IMR-90 (cell line): Measurements from ENCODE around the gene ANKMY2. TPM values are rescaled to one million over a fixed set of nuclear protein-coding genes. Genes with fewer than 3 reads are reported as not detected.

Source experiments
- ATAC-seq: fragments of 200-7000 bp; cut with Tn5 transposase; 2 replicates; pipeline ENCODE4 v1.9.1; 2020; ENCODE audit warnings: low read depth, mild to moderate bottlenecking, moderate library complexity
- BruUV-seq: library from RNA; stranded (reverse); fragments of 400-500 nt; replicated peaks from 2 replicates; lab custom pipeline; 2021; lab: Mats Ljungman, UMichigan
- CTCF ChIA-PET: fragments of 300-600 bp; formaldehyde crosslinking; extraction: SDS; loops from one replicate; lab custom pipeline; 2021; ENCODE audit warnings: antibody characterized with exemption; lab: Yijun Ruan, JAX
- POLR2A ChIA-PET: fragments of 300-600 bp; sonication (Branson Sonifier 250); formaldehyde crosslinking; loops from one replicate; lab custom pipeline; 2022; ENCODE audit warnings: antibody characterized with exemption; ENCODE audit not compliant: unreplicated experiment; lab: Charles Lee
- DNase-seq: peaks from one replicate; pipeline ENCODE4 v3.0.0; 2013
- H2AFZ ChIP-seq: replicated peaks from 2 replicates; pipeline ENCODE3; 2013; ENCODE audit warnings: low read length, mild to moderate bottlenecking; ENCODE audit not compliant: poor library complexity
- H2AK5ac ChIP-seq: 2 replicates; pipeline ENCODE4 v1.6.1; 2013; ENCODE audit warnings: low read depth, low read length, inconsistent platforms
- H2AK9ac ChIP-seq: replicated peaks from 2 replicates; pipeline ENCODE3; 2013; ENCODE audit warnings: mild to moderate bottlenecking, low read depth, low read length, moderate library complexity; ENCODE audit not compliant: poor library complexity
- H2BK120ac ChIP-seq: 2 replicates; pipeline ENCODE4 v1.6.1; 2013; ENCODE audit warnings: low read depth, low read length, inconsistent platforms
- H2BK15ac ChIP-seq: 3 replicates; pipeline ENCODE4 v1.6.1; 2013; ENCODE audit warnings: low read depth, low read length, inconsistent platforms
- H2BK20ac ChIP-seq: 2 replicates; pipeline ENCODE4 v1.6.1; 2013; ENCODE audit warnings: low read depth, mild to moderate bottlenecking, inconsistent platforms, low read length, moderate library complexity
- H2BK5ac ChIP-seq: 2 replicates; pipeline ENCODE4 v1.6.1; 2013; ENCODE audit warnings: mild to moderate bottlenecking, low read depth, low read length, inconsistent platforms; ENCODE audit not compliant: poor library complexity, severe bottlenecking
- H3K14ac ChIP-seq: replicated peaks from 2 replicates; pipeline ENCODE4 v1.6.1; 2013; ENCODE audit warnings: low read depth, low read length, inconsistent platforms
- H3K18ac ChIP-seq: 2 replicates; pipeline ENCODE4 v1.6.1; 2013; ENCODE audit warnings: low read depth, low read length, control low read depth
- H3K23ac ChIP-seq: 2 replicates; pipeline ENCODE4 v1.6.1; 2013; ENCODE audit warnings: low read depth, low read length, inconsistent platforms
- H3K27ac ChIP-seq: 2 replicates; pipeline ENCODE4 v1.5.1; 2013; ENCODE audit warnings: mild to moderate bottlenecking, control low read depth, low read length; ENCODE audit not compliant: insufficient read depth
- H3K27me3 ChIP-seq: 2 replicates; pipeline ENCODE4 v1.6.1; 2013; ENCODE audit warnings: low read length; ENCODE audit not compliant: control insufficient read depth, insufficient read depth
- H3K36me3 ChIP-seq: 2 replicates; pipeline ENCODE4 v1.6.1; 2013; ENCODE audit warnings: low read length, mixed read lengths; ENCODE audit not compliant: control insufficient read depth, insufficient read depth
- H3K4ac ChIP-seq: 2 replicates; pipeline ENCODE4 v1.6.1; 2013; ENCODE audit warnings: low read depth, low read length, inconsistent platforms
- H3K4me1 ChIP-seq: 2 replicates; pipeline ENCODE4 v1.6.1; 2013; ENCODE audit warnings: low read length, mixed read lengths; ENCODE audit not compliant: control insufficient read depth, insufficient read depth
- H3K4me2 ChIP-seq: 2 replicates; pipeline ENCODE4 v1.6.1; 2013; ENCODE audit warnings: low read depth, mild to moderate bottlenecking, control low read depth, low read length, moderate library complexity
- H3K4me3 ChIP-seq: 2 replicates; pipeline ENCODE4 v1.5.1; 2013; ENCODE audit warnings: low read depth, mild to moderate bottlenecking, control low read depth, low read length, moderate library complexity; ENCODE audit not compliant: insufficient read depth
- H3K56ac ChIP-seq: 2 replicates; pipeline ENCODE4 v1.6.1; 2013; ENCODE audit warnings: low read length, inconsistent platforms; ENCODE audit not compliant: insufficient read depth; ENCODE audit errors: extremely low read depth
- H3K79me1 ChIP-seq, 2 experiments: 2 replicates each; pipeline ENCODE4 v1.6.1; 2013; ENCODE audit warnings: low read length in 2 of 2, inconsistent platforms in 1 of 2, low read depth in 1 of 2
- H3K9ac ChIP-seq: 2 replicates; pipeline ENCODE4 v1.6.1; 2013; ENCODE audit warnings: low read depth, low read length, control low read depth
- H3K9me1 ChIP-seq: 2 replicates; pipeline ENCODE4 v1.6.1; 2013; ENCODE audit warnings: low read length, inconsistent platforms; ENCODE audit not compliant: insufficient read depth
- H3K9me3 ChIP-seq: 2 replicates; pipeline ENCODE4 v1.6.1; 2013; ENCODE audit warnings: low read length; ENCODE audit not compliant: control insufficient read depth, insufficient read depth
- H4K20me1 ChIP-seq: 2 replicates; pipeline ENCODE4 v1.6.1; 2013; ENCODE audit warnings: low read length, inconsistent platforms; ENCODE audit not compliant: insufficient read depth
- H4K5ac ChIP-seq: 2 replicates; pipeline ENCODE4 v1.6.1; 2013; ENCODE audit warnings: mild to moderate bottlenecking, low read depth, low read length, control low read depth
- H4K8ac ChIP-seq, 2 experiments: 2 replicates each; pipeline ENCODE4 v1.6.1; 2013; ENCODE audit warnings: low read depth in 2 of 2, low read length in 2 of 2, control low read depth in 1 of 2, inconsistent platforms in 1 of 2
- H4K91ac ChIP-seq: 2 replicates; pipeline ENCODE4 v1.6.1; 2013; ENCODE audit warnings: low read depth, low read length, inconsistent platforms; ENCODE audit not compliant: insufficient read depth
- BHLHE40 ChIP-seq: fragments of 150-350 bp; IDR thresholded peaks from 2 replicates; pipeline ENCODE4 v1.6.1; 2016; ENCODE audit warnings: mild to moderate bottlenecking, low read depth, low read length
- CHD1 ChIP-seq: IDR thresholded peaks from 2 replicates; pipeline ENCODE4 v1.6.1; 2012; ENCODE audit warnings: low read depth, low read length, improper control_type of control experiment
- FOS ChIP-seq: fragments of 150-350 bp; IDR thresholded peaks from 2 replicates; pipeline ENCODE4 v1.6.1; 2016; ENCODE audit warnings: low read depth, low read length
- MAFK ChIP-seq: IDR thresholded peaks from 2 replicates; pipeline ENCODE4 v1.6.1; 2012; ENCODE audit warnings: low read depth, low read length, improper control_type of control experiment
- MAZ ChIP-seq: IDR thresholded peaks from 2 replicates; pipeline ENCODE4 v1.6.1; 2012; ENCODE audit warnings: low read depth, mild to moderate bottlenecking, low read length, improper control_type of control experiment, moderate library complexity, borderline replicate concordance
- MXI1 ChIP-seq: IDR thresholded peaks from 2 replicates; pipeline ENCODE4 v1.6.1; 2012; ENCODE audit warnings: low read depth, mild to moderate bottlenecking, low read length, moderate library complexity, borderline replicate concordance
- NFE2L2 ChIP-seq: fragments of 150-350 bp; IDR thresholded peaks from 2 replicates; pipeline ENCODE4 v1.6.1; 2016; ENCODE audit warnings: low read depth, mild to moderate bottlenecking, low read length
- POLR2A ChIP-seq: IDR thresholded peaks from 2 replicates; pipeline ENCODE4 v1.6.1; 2012; ENCODE audit warnings: mild to moderate bottlenecking, low read depth, low read length
- RAD21 ChIP-seq: IDR thresholded peaks from 2 replicates; pipeline ENCODE4 v1.6.1; 2012; ENCODE audit warnings: low read length, improper control_type of control experiment
- RCOR1 ChIP-seq: IDR thresholded peaks from 2 replicates; pipeline ENCODE4 v1.6.1; 2012; ENCODE audit warnings: mild to moderate bottlenecking, low read length, improper control_type of control experiment; ENCODE audit not compliant: insufficient replicate concordance
- RFX5 ChIP-seq: IDR thresholded peaks from 2 replicates; pipeline ENCODE4 v1.8.0; 2012; ENCODE audit warnings: low read depth, mild to moderate bottlenecking, low read length, moderate library complexity
- WGBS, 2 experiments: methylation state at CpG; one replicate each; pipeline versions ENCODE4 v1.1.5 to v1.1.7; 2013; ENCODE audit warnings: missing lambda C conversion rate in 2 of 2; ENCODE audit not compliant: insufficient read length in 1 of 2; ENCODE audit errors: extremely low coverage in 2 of 2; 5-methylcytosine and 5-hydroxymethylcytosine counted together
- dilution Hi-C: fragments of 300-500 bp; cut with HindIII; formaldehyde crosslinking; loops from one replicate; pipeline ENCODE4 v1.14.3; 2018; ENCODE audit warnings: low sequenced_read_pairs; ENCODE audit not compliant: unreplicated experiment
- in situ Hi-C: fragments of 300-500 bp; cut with MboI; formaldehyde crosslinking; loops from 3 replicates; pipeline ENCODE4 v1.14.3; 2019; ENCODE audit warnings: low sequenced_read_pairs, inconsistent platforms, mixed read lengths
- intact Hi-C: fragments of 100-400 bp; cut with micrococcal nuclease; formaldehyde crosslinking; loops from 2 replicates; pipeline ENCODE4 v1.10.0; 2022
- polyA plus RNA-seq, 3 experiments: library from polyadenylated mRNA; depleted of rRNA; stranded (reverse); fragments of >200 nt; gene quantifications; 2 replicates each; pipeline ENCODE4 v1.2.3, GENCODE V29; 2012; ENCODE audit warnings: low replicate concordance in 1 of 3
- total RNA-seq: library from RNA; depleted of rRNA; stranded (reverse); fragments of >200 nt; gene quantifications from 2 replicates; pipeline ENCODE4 v1.2.3, GENCODE V29; 2012
- TF ChIP-seq, protein P1 (sequence below): conservative IDR thresholded peaks from 2 replicates; pipeline ENCODE4 v1.5.1; 2012; ENCODE audit warnings: mild to moderate bottlenecking, low read depth, low read length, improper control_type of control experiment
- TF ChIP-seq, protein P2 (sequence below): fragments of 150-350 bp; IDR thresholded peaks from 2 replicates; pipeline ENCODE4 v1.6.1; 2017; ENCODE audit warnings: mild to moderate bottlenecking, antibody characterized with exemption, low read length, low read depth

ANKMY2 gene
- total and polyA plus RNA-seq, 2 of the 4 experiments (the other 2 are of a cell fraction), result 19.5 to 41.9 TPM

DNA sequence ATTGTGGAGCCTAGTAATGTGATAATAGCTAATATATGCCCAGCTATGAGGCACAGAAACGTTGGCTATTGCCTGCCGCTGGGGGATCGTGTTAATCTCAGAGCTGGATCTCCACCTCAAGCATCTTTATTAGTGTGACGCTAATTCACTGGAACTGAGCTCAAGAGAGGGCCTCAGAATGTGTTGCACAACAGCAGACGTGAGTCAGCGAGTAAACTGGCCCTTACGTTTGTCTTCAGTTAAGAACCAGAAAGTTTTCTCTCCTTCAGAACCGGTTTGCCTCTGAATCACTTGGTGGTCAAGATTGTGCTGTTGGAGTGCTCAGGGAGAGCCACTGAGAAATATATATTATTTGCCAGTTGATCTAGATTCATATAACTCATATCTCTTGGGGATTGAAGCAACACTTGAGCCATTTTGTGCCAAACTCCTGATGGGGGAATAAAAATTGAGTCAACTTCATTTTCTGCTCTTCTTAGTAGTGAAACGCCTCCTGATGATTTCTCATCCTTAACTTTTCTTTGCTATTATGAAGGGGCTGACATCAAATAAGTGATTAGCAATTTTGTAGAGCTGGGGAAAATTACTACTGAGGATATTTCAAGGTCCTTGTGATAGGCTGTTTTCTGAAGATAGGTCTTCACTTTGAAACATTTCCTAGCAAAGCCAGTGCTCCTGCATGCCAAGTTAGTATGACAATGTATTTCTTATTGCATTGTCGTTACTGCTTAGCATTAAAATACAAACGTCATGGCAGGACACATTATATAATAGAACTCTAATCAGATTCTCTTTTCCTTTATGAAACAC is 22.7 kb upstream of the ANKMY2 start:
- H3K4me3 ChIP-seq, result no peak overlapping the region
- peak overlapping the region in 1 of 2 experiments; percentile 27; a peak in 2 of 4 replicates for H4K8ac ChIP-seq
- H4K91ac ChIP-seq, result no peak overlapping the region
- DNase-seq (peak; percentile 100), ATAC-seq (peak; percentile 90)
- POLR2A ChIA-PET, result interaction anchor here (1.0 kb wide), 1 partner anchor 25 kb away, joined by 3 read pairs; no protein-coding TSS in a partner anchor
- peak overlapping the region; percentile 19; the same call in 1 of the 2 replicates for H3K27ac ChIP-seq
- H2AK5ac ChIP-seq, result no peak overlapping the region
- no peaks in the 10 kb centered on the region for H3K9me3 ChIP-seq
- no peak overlapping the region for H2BK15ac ChIP-seq
- peaks cover 18 to 42% of the 10 kb centered on the region in 2 experiments; a peak in 3 of 4 replicates for H3K79me1 ChIP-seq
- no peaks in the 10 kb centered on the region for H3K27me3 ChIP-seq
- H3K9ac ChIP-seq, result no peak overlapping the region
- H2AFZ ChIP-seq, result peak overlapping the region; percentile 10
- peak overlapping the region; percentile 7; the same call in 1 of the 2 replicates for H3K56ac ChIP-seq
- no CpG with 5 or more reads among the region's 11 CpGs for WGBS, 2 experiments
- peak overlapping the region; percentile 18; the same call in 1 of the 2 replicates for H4K5ac ChIP-seq
- 0 out of 2 replicates have a peak overlapping the region, but pooled peaks have one; percentile 20 for H3K14ac ChIP-seq
- CTCF ChIA-PET, result interaction anchor here (0.8 kb wide), 1 partner anchor 70 kb away, joined by 3 read pairs; no protein-coding TSS in a partner anchor
- H3K18ac ChIP-seq, result peak overlapping the region; percentile 57
- H3K4me2 ChIP-seq, result peak overlapping the region; percentile 30; the same call in 1 of the 2 replicates
- H2BK120ac ChIP-seq, result peak overlapping the region; percentile 33; the same call in 1 of the 2 replicates
- peaks cover 11% of the 10 kb centered on the region for H3K4me1 ChIP-seq
- H3K9me1 ChIP-seq, result peaks cover 2% of the 10 kb centered on the region
- no peaks in the 10 kb centered on the region; the same call in 1 of the 2 replicates for H3K36me3 ChIP-seq
- intact Hi-C loops (no loop called here), dilution Hi-C loops (no loop called here), in situ Hi-C loops (no loop called here)
- H2AK9ac ChIP-seq, result peak overlapping the region; percentile 6
- no TSS peak for BruUV-seq
- no peaks in the 10 kb centered on the region for H4K20me1 ChIP-seq
- H3K4ac ChIP-seq, result peak overlapping the region; percentile 11; the same call in 1 of the 2 replicates
- no peak overlapping the region for H3K23ac ChIP-seq
- H2BK20ac ChIP-seq, result peak overlapping the region; percentile 19; the same call in 1 of the 2 replicates
- peak overlapping the region; percentile 93 for H2BK5ac ChIP-seq
- TF ChIP-seq MAZ, result peak; percentile 14; the same call in 1 of the 2 replicates
- TF ChIP-seq BHLHE40, result peak; percentile 43; the same call in 1 of the 2 replicates
- no peak for TF ChIP-seq MXI1
- TF ChIP-seq RAD21, result peak; percentile 26; the same call in 1 of the 2 replicates
- peak; percentile 65 for TF ChIP-seq POLR2A
- no peak for TF ChIP-seq CHD1
- TF ChIP-seq NFE2L2, result peak; percentile 81; the same call in 1 of the 2 replicates
- TF ChIP-seq RCOR1, result peak; percentile 15
- no peak for TF ChIP-seq MAFK
- no peak for TF ChIP-seq RFX5
- TF ChIP-seq FOS, result peak; percentile 96
- TF ChIP-seq, protein P1, sequence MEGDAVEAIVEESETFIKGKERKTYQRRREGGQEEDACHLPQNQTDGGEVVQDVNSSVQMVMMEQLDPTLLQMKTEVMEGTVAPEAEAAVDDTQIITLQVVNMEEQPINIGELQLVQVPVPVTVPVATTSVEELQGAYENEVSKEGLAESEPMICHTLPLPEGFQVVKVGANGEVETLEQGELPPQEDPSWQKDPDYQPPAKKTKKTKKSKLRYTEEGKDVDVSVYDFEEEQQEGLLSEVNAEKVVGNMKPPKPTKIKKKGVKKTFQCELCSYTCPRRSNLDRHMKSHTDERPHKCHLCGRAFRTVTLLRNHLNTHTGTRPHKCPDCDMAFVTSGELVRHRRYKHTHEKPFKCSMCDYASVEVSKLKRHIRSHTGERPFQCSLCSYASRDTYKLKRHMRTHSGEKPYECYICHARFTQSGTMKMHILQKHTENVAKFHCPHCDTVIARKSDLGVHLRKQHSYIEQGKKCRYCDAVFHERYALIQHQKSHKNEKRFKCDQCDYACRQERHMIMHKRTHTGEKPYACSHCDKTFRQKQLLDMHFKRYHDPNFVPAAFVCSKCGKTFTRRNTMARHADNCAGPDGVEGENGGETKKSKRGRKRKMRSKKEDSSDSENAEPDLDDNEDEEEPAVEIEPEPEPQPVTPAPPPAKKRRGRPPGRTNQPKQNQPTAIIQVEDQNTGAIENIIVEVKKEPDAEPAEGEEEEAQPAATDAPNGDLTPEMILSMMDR, result peak; percentile 29; the same call in 1 of the 2 replicates
- TF ChIP-seq, protein P2, sequence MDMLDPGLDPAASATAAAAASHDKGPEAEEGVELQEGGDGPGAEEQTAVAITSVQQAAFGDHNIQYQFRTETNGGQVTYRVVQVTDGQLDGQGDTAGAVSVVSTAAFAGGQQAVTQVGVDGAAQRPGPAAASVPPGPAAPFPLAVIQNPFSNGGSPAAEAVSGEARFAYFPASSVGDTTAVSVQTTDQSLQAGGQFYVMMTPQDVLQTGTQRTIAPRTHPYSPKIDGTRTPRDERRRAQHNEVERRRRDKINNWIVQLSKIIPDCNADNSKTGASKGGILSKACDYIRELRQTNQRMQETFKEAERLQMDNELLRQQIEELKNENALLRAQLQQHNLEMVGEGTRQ, result no peak
